Measurements from ENCODE around the gene BLACAT1.
A peak's percentile ranks its signal among the peaks of the same experiment; 100 is the strongest.

The BLACAT1 gene

DNA sequence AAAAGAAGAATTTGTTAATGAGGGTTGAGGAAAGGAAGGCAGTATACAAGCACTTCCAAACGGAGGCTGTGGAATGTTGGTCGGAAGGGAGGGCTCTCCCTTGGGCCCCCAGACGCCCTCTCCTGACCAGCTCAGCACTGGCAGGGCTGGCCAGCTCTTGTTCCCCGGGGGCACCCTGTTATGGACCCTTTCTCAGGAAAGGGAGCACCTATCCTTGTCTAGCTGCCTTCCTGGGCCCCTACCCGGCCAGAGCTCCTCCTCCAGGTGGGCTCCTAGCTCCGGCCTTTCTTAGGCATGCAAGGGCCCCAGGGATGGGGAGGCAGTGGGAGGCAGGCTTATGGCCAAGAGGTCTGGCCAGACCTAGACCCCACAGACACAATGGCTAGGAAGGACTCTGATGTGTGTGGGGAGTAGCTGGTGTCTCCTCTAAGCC lies 926 bp downstream of the BLACAT1 start:
- DNase-seq (ENCODE audit: low spot score): no peak

DNA sequence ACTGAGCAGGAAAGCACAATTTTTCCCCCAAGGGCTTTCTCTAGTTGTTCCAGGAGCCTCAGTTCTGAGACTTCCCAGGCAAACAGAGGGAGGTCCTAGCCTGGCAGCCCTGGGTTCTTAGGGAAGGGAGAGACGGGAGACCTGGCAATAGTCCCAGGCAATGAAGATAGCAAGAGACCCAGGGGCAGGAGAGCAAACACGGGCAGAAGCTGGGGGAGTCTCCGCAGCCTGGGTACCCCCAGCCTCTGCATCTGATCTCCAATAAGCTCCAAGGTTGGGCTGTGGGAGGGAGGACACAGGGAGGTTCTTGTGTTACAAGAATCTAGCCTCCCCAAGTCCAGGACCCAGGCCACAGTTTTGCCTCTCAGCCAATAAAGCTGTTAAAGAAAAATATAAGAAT lies 2.4 kb downstream of the BLACAT1 start:
- DNase-seq (ENCODE audit: low spot score): no peak

DNA sequence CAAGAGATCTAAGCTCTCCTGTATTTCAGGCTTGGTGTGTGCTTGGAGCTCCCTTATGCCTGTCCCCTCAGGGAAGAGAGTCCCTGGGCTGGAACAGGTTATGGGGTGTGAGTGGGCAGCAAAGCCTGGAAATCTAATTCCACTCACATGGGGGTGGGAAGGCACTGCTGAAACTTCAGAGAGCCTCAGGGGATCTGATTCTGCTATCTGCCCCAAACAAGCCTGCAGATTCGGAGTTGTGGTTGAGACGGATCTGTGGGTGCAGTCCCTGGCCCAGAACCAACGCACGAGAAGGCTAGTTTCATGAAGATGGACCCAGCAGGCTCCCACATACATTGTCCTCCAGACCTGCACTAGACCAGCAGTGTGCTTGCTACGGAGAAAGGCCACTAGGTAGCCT lies 2.9 kb downstream of the BLACAT1 start:
- DNase-seq (ENCODE audit: low spot score): no peak

DNA sequence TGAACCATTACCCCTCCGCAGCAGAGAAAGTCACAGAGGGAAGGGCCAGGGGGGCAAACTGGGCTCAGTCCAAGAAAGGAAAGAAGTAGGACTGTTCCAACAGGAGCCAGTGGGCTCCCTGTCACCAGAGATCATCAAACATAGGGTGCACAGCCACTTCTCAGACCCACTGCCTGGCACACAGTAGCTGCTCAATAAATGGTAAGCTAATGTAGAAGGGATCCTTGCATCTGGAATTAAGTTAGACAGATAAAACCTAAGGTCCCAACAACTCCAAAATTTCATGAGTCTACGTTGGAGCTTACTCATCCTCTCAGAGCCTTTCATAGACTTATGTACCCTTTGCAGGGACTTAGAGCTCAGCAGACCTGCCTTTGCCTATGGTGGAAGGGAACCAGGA lies 3.5 kb downstream of the BLACAT1 start:
- no peak for DNase-seq (ENCODE audit: low spot score)

- no peak for DNase-seq (ENCODE audit: low spot score)
Observed at GRCh38 chr1:205451759-205452164, 4.1 kb downstream of the BLACAT1 start.

- DNase-seq (ENCODE audit: low spot score): no peak
Observed at GRCh38 chr1:205451202-205451601, 4.6 kb downstream of the BLACAT1 start.

- no peak for DNase-seq (ENCODE audit: low spot score)
Observed at GRCh38 chr1:205450448-205450847, 5.4 kb downstream of the BLACAT1 start.

- DNase-seq (ENCODE audit: low spot score): peak; percentile 51
Observed at GRCh38 chr1:205449750-205450443, 5.9 kb downstream of the BLACAT1 start.

GRCh38 chr1:205449254-205449749 lies 6.5 kb downstream of the BLACAT1 start:
- no peak for DNase-seq (ENCODE audit: low spot score)

DNA sequence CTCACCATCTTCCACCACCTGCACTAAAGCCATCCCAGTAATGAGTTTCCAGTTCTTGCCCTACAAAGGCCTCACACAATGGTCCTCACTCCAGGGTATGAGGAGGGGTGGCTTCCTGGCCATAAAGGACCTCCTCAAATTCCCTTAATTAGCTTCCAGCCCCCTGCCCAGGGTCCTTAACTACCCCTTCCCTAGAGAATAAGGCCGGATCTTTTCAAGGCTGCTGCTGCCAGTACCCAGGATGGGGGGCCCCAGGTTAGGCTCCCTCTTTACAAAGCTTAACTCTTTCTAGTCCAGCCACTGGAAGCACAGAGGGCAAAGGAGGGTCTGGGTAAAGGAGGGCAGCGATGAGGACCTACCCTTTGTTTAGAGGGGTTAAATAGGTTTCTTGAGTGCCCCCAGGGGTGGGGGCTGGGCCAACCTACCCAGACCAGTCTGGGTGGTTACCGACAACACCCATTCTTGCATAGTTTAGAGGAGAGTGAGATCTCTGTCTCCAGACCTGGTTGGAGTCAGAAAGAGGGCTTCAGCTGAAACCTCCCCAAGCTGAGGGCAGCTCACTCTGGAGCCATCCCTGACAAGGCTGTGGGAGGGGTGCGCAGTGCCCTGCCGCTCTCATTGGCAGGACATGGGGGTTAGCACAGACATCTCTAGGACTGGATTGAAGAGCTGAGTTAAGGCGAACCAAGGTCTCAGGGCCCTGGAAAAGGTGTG lies 7.1 kb downstream of the BLACAT1 start:
- DNase-seq (ENCODE audit: low spot score): no peak

- DNase-seq (ENCODE audit: low spot score): no peak
Observed at GRCh38 chr1:205447457-205448341, 8.1 kb downstream of the BLACAT1 start.

DNA sequence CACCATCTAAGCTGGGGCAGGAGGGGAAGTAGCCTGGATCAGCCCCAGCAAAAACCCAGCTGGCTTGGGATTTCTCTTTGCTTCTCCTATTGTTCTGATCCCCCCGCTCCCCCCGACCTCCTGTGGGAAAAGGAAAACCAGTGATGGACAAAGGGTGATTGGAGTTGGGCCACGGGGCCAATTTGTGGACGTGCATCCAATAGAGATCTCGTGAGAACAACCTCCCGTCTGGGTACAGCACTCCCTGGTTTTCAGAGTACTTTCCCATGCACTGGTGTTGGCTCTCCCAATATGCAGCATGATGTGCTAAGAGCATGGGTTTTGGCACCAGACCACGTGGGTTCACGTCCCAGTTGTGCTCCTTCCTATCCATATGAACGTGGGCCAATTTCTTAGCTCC lies 9.0 kb downstream of the BLACAT1 start:
- DNase-seq (ENCODE audit: low spot score): no peak

DNA sequence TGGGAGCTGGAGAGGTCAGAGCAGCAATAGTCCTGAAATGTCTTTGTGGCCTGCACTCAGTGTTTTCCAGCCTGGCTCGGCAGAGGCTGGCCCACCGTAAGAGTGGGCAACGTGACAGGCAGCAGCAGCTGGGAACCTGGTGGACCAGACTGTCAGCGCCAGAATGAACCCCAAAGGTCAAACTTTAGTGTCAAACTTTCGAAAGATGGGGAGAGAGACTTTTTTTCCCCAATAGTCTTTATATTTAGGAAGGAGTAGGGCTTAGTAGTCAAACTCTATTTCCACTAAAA lies 10.3 kb downstream of the BLACAT1 start:
- no peak for DNase-seq (ENCODE audit: low spot score)

- no peak for DNase-seq (ENCODE audit: low spot score)
Observed at GRCh38 chr1:205444931-205445645, 10.8 kb downstream of the BLACAT1 start.

- DNase-seq (ENCODE audit: low spot score): no peak
Observed at GRCh38 chr1:205444300-205444930, 11.4 kb downstream of the BLACAT1 start.

DNA sequence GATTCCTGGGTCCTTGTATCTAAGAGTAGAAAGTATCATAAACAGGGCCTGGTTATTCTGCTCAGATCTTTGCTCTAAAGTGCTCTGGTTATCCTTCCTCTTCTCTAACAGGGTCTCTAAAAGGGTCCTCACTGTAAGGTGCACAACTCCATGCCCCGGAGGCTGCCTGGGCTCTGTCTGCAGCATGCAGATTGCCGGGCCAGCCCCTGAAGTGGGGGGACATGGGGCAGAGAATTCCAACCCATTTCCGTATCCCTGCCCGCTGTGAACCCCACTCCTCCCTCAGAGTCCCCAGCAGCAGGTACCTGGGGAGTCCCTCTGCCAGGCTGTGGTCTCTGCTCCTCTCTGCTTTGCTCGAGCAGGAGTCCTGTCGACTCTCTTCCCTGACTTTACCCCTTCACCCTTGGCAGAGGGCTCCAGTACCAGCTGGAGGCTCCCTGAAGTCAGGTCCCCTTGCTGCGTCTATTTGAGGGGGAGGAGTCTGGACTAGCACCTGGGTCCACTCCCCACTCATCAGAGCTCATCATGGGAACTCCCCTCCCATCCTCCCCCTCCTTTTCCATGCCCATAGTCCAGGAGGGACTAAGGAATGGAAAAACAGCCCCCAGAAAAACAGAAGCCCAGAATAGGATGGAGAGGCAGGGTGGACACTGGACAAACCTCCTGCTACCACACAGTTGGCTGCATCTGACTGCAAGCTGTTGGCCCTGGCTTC lies 12.1 kb downstream of the BLACAT1 start:
- no peak for DNase-seq (ENCODE audit: low spot score)

- no peak for DNase-seq (ENCODE audit: low spot score)
Observed at GRCh38 chr1:205442051-205442725, 13.7 kb downstream of the BLACAT1 start.

DNA sequence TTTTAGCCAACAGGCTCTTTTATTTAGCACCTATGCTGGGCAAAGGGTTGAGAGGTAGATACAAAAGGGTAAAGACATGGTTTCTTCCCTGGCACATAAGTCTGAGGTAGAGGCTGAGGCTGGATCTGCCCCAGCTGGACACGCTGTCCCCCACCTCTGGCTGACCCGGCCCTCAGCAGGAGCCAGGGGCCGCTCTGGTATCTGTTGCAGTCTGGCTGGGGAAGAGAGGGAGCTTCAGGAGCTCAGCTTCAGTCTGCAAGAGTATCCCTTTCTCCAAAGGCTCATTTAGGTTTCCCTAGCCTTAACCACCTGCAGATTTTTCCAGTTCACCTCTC lies 14.2 kb downstream of the BLACAT1 start:
- no peak for DNase-seq (ENCODE audit: low spot score)

- DNase-seq (ENCODE audit: low spot score): no peak
Observed at GRCh38 chr1:205441318-205441633, 14.6 kb downstream of the BLACAT1 start.

- peak; percentile 68 for DNase-seq (ENCODE audit: low spot score)
Observed at GRCh38 chr1:205440476-205441317, 15.1 kb downstream of the BLACAT1 start.

Data from HuH-7 (cell line).